Measurements from ENCODE around the gene TMOD3.

DNA sequence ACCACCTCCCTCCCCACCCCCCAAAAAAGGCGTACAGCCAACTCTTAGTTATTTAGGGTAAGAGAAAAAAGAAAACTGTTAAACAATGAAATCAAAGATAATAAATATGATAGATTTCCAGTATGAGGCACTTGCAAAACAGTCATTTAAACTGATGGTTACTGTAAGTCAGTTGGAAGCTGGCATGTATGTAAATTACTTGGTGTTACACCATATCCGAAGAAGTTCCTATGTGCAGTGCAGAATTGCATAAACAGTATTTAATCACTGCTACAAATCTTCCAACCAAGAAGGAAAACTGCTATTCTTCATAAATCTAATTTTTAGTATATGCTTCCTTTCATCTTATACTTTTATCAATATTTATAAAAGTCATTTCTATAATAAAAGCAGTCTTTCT lies 80.1 kb downstream of the TMOD3 start:
- TF ChIP-seq, protein P1, sequence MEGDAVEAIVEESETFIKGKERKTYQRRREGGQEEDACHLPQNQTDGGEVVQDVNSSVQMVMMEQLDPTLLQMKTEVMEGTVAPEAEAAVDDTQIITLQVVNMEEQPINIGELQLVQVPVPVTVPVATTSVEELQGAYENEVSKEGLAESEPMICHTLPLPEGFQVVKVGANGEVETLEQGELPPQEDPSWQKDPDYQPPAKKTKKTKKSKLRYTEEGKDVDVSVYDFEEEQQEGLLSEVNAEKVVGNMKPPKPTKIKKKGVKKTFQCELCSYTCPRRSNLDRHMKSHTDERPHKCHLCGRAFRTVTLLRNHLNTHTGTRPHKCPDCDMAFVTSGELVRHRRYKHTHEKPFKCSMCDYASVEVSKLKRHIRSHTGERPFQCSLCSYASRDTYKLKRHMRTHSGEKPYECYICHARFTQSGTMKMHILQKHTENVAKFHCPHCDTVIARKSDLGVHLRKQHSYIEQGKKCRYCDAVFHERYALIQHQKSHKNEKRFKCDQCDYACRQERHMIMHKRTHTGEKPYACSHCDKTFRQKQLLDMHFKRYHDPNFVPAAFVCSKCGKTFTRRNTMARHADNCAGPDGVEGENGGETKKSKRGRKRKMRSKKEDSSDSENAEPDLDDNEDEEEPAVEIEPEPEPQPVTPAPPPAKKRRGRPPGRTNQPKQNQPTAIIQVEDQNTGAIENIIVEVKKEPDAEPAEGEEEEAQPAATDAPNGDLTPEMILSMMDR (IDR thresholded peaks at IDR 0.05) = no peak
- no peak for TF ChIP-seq ZFX (IDR thresholded peaks at IDR 0.05; ENCODE audit: borderline replicate concordance)
